ENCODE measurements around the gene ATP5MK.

ATP5MK gene

GRCh38 chr10:103396067-103396788 lies at the start of gene ATP5MK, which contains the start of gene PDCD11 (continued):
- TF ChIP-seq ZBTB26 (tag by site-specific recombination; optimal IDR thresholded peaks at IDR 0.05), result peak; percentile 17
- no peak for TF ChIP-seq ZNF169 (tag by site-specific recombination; IDR thresholded peaks at IDR 0.05)
- TF ChIP-seq ZNF530 (tag by site-specific recombination; IDR thresholded peaks at IDR 0.05; ENCODE audit: low read depth), result no peak
- TF ChIP-seq ZNF423 (tag by site-specific recombination; IDR thresholded peaks at IDR 0.05), result no peak
- no peak for TF ChIP-seq ZNF658 (tag by site-specific recombination; IDR thresholded peaks at IDR 0.05)
- no peak for TF ChIP-seq ZNF394 (tag by site-specific recombination; IDR thresholded peaks at IDR 0.05; ENCODE audit: borderline replicate concordance)
- TF ChIP-seq TSHZ1 (tag by site-specific recombination; IDR thresholded peaks at IDR 0.05; ENCODE audit: borderline replicate concordance), result no peak
- no peak for TF ChIP-seq ZNF596 (tag by site-specific recombination; IDR thresholded peaks at IDR 0.05)
- TF ChIP-seq ZNF660 (tag by site-specific recombination; IDR thresholded peaks at IDR 0.05), result 0 out of 2 replicates have a peak, but pooled peaks have one; percentile 6
- peak; percentile 33; the same call in 1 of the 2 replicates for TF ChIP-seq REPIN1 (tag by site-specific recombination; IDR thresholded peaks at IDR 0.05; ENCODE audit: low read depth)
- TF ChIP-seq SP7 (tag by site-specific recombination; IDR thresholded peaks at IDR 0.05), result peak; percentile 59; the same call in 1 of the 2 replicates
- no peak for TF ChIP-seq PRDM1 (tag by site-specific recombination; IDR thresholded peaks at IDR 0.05)
- TF ChIP-seq MZF1 (tag by site-specific recombination; IDR thresholded peaks at IDR 0.05; ENCODE audit: borderline replicate concordance), result no peak
- TF ChIP-seq ZNF311 (tag by site-specific recombination; IDR thresholded peaks at IDR 0.05; ENCODE audit: borderline replicate concordance), result no peak
- TF ChIP-seq ZNF202 (tag by site-specific recombination; IDR thresholded peaks at IDR 0.05; ENCODE audit: borderline replicate concordance), result no peak
- TF ChIP-seq ZFHX2 (tag by site-specific recombination; conservative IDR thresholded peaks at IDR 0.05), result peak; percentile 95
- TF ChIP-seq ZBTB10 (tag by site-specific recombination; IDR thresholded peaks at IDR 0.05), result peak; percentile 36; the same call in 1 of the 2 replicates
- TF ChIP-seq, protein P1, sequence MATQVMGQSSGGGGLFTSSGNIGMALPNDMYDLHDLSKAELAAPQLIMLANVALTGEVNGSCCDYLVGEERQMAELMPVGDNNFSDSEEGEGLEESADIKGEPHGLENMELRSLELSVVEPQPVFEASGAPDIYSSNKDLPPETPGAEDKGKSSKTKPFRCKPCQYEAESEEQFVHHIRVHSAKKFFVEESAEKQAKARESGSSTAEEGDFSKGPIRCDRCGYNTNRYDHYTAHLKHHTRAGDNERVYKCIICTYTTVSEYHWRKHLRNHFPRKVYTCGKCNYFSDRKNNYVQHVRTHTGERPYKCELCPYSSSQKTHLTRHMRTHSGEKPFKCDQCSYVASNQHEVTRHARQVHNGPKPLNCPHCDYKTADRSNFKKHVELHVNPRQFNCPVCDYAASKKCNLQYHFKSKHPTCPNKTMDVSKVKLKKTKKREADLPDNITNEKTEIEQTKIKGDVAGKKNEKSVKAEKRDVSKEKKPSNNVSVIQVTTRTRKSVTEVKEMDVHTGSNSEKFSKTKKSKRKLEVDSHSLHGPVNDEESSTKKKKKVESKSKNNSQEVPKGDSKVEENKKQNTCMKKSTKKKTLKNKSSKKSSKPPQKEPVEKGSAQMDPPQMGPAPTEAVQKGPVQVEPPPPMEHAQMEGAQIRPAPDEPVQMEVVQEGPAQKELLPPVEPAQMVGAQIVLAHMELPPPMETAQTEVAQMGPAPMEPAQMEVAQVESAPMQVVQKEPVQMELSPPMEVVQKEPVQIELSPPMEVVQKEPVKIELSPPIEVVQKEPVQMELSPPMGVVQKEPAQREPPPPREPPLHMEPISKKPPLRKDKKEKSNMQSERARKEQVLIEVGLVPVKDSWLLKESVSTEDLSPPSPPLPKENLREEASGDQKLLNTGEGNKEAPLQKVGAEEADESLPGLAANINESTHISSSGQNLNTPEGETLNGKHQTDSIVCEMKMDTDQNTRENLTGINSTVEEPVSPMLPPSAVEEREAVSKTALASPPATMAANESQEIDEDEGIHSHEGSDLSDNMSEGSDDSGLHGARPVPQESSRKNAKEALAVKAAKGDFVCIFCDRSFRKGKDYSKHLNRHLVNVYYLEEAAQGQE (tag by site-specific recombination; IDR thresholded peaks at IDR 0.05), result no peak
- TF ChIP-seq SCRT1 (tag by site-specific recombination; IDR thresholded peaks at IDR 0.05; ENCODE audit: borderline replicate concordance), result no peak
- no peak for TF ChIP-seq BCL6B (tag by site-specific recombination; IDR thresholded peaks at IDR 0.05)
- TF ChIP-seq, protein P2, sequence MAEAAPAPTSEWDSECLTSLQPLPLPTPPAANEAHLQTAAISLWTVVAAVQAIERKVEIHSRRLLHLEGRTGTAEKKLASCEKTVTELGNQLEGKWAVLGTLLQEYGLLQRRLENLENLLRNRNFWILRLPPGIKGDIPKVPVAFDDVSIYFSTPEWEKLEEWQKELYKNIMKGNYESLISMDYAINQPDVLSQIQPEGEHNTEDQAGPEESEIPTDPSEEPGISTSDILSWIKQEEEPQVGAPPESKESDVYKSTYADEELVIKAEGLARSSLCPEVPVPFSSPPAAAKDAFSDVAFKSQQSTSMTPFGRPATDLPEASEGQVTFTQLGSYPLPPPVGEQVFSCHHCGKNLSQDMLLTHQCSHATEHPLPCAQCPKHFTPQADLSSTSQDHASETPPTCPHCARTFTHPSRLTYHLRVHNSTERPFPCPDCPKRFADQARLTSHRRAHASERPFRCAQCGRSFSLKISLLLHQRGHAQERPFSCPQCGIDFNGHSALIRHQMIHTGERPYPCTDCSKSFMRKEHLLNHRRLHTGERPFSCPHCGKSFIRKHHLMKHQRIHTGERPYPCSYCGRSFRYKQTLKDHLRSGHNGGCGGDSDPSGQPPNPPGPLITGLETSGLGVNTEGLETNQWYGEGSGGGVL (tag by site-specific recombination; IDR thresholded peaks at IDR 0.05), result no peak
- TF ChIP-seq HOXC10 (CRISPR knock-in tag; IDR thresholded peaks at IDR 0.05), result no peak
- no peak for TF ChIP-seq ZNF248 (tag by site-specific recombination; IDR thresholded peaks at IDR 0.05)
- TF ChIP-seq ZNF677 (tag by site-specific recombination; IDR thresholded peaks at IDR 0.05), result no peak
- peak; percentile 88 for TF ChIP-seq ZNF76 (tag by site-specific recombination; IDR thresholded peaks at IDR 0.05; ENCODE audit: borderline replicate concordance, low read depth)

All from HEK293 (cell line).